HEK293 (cell line): ENCODE data around the gene SORT1.

Source experiments
- CTCF ChIA-PET: fragments of 350-600 bp; formaldehyde crosslinking; extraction: SDS; loops from one replicate; lab custom pipeline; 2021; ENCODE audit warnings: antibody characterized with exemption; lab: Yijun Ruan, JAX
- POLR2A ChIA-PET: fragments of 300-600 bp; formaldehyde crosslinking; extraction: SDS; loops from one replicate; lab custom pipeline; 2020; ENCODE audit warnings: antibody characterized with exemption, inconsistent platforms; lab: Yijun Ruan, JAX
- H3K27ac ChIP-seq: fragments of 200-500 bp; sonication (Bioruptor generic); 2 replicates; pipeline ENCODE4 v1.5.1; 2014; ENCODE audit warnings: low read depth, low read length, control low read depth, inconsistent platforms; ENCODE audit errors: extremely low read depth
- H3K36me3 ChIP-seq, 2 experiments: fragments of 200-500 bp in 1 of 2; sonication (Bioruptor generic) in 1 of 2; 1 replicate in 1 of 2; 2 replicates in 1 of 2; pipeline ENCODE4 v1.5.1; 2014 to 2017; ENCODE audit warnings: inconsistent platforms in 2 of 2, low read length in 2 of 2; ENCODE audit not compliant: control insufficient read depth in 2 of 2, insufficient read depth in 1 of 2
- H3K4me1 ChIP-seq: fragments of 200-500 bp; sonication (Bioruptor generic); 2 replicates; pipeline ENCODE4 v1.5.1; 2014; ENCODE audit warnings: mild to moderate bottlenecking, low read length, inconsistent platforms; ENCODE audit not compliant: control insufficient read depth, insufficient read depth
- H3K4me3 ChIP-seq: 2 replicates; pipeline ENCODE4 v1.5.1; 2011; ENCODE audit warnings: low read depth, mild to moderate bottlenecking, control low read depth, low read length, moderate library complexity
- H3K9me3 ChIP-seq: fragments of 200-500 bp; sonication (Bioruptor generic); 2 replicates; pipeline ENCODE4 v1.5.1; 2014; ENCODE audit warnings: low read depth, low read length, inconsistent platforms; ENCODE audit not compliant: control insufficient read depth, insufficient read depth
- BCL11A ChIP-seq: fragments of 450-650 bp; formaldehyde crosslinking; IDR thresholded peaks from 2 replicates; pipeline ENCODE4 v1.5.1; 2016; ENCODE audit warnings: low read depth, missing biosample characterization, missing genetic modification characterization
- ELK4 ChIP-seq: IDR thresholded peaks from 2 replicates; pipeline ENCODE4 v1.6.1; 2011; ENCODE audit warnings: mild to moderate bottlenecking, low read depth, low read length, borderline replicate concordance
- GLI4 ChIP-seq: fragments of 450-650 bp; formaldehyde crosslinking; IDR thresholded peaks from 2 replicates; pipeline ENCODE4 v1.5.1; 2016; ENCODE audit warnings: missing biosample characterization, missing genetic modification characterization
- GLIS2 ChIP-seq: fragments of 450-650 bp; formaldehyde crosslinking; IDR thresholded peaks from 2 replicates; pipeline ENCODE4 v1.5.1; 2016; ENCODE audit warnings: missing biosample characterization, missing genetic modification characterization
- IKZF3 ChIP-seq: fragments of 450-650 bp; IDR thresholded peaks from 2 replicates; pipeline ENCODE4 v1.5.0; 2018; ENCODE audit warnings: missing biosample characterization, mild to moderate bottlenecking, missing genetic modification characterization, moderate library complexity
- INSM2 ChIP-seq: fragments of 450-650 bp; formaldehyde crosslinking; IDR thresholded peaks from 2 replicates; pipeline ENCODE4 v1.5.1; 2016; ENCODE audit warnings: missing biosample characterization, missing genetic modification characterization
- KLF17 ChIP-seq: fragments of 450-650 bp; formaldehyde crosslinking; IDR thresholded peaks from 2 replicates; pipeline ENCODE4 v1.5.1; 2016; ENCODE audit warnings: missing biosample characterization, missing genetic modification characterization
- KLF7 ChIP-seq: fragments of 450-650 bp; formaldehyde crosslinking; IDR thresholded peaks from 2 replicates; pipeline ENCODE4 v1.5.1; 2016; ENCODE audit warnings: missing biosample characterization, missing genetic modification characterization, borderline replicate concordance
- OSR2 ChIP-seq: fragments of 450-650 bp; formaldehyde crosslinking; IDR thresholded peaks from 2 replicates; pipeline ENCODE4 v1.5.1; 2016; ENCODE audit warnings: missing biosample characterization, missing genetic modification characterization
- SP2 ChIP-seq: fragments of 450-650 bp; formaldehyde crosslinking; IDR thresholded peaks from 2 replicates; pipeline ENCODE4 v1.5.1; 2016; ENCODE audit warnings: missing biosample characterization, missing genetic modification characterization
- TRIM28 ChIP-seq: IDR thresholded peaks from 2 replicates; pipeline ENCODE4 v1.6.1; 2011; ENCODE audit warnings: low read length, control low read depth, borderline replicate concordance
- ZBTB17 ChIP-seq: fragments of 450-650 bp; formaldehyde crosslinking; IDR thresholded peaks from 2 replicates; pipeline ENCODE4 v1.5.1; 2016; ENCODE audit warnings: missing biosample characterization, missing genetic modification characterization
- ZFHX2 ChIP-seq: fragments of 450-650 bp; formaldehyde crosslinking; conservative IDR thresholded peaks from 2 replicates; pipeline ENCODE4 v1.5.1; 2016; ENCODE audit warnings: missing biosample characterization, missing genetic modification characterization
- ZNF184 ChIP-seq: fragments of 450-650 bp; IDR thresholded peaks from 2 replicates; pipeline ENCODE4 v1.5.1; 2018; ENCODE audit warnings: missing biosample characterization, mild to moderate bottlenecking, missing genetic modification characterization
- ZNF202 ChIP-seq: fragments of 450-650 bp; formaldehyde crosslinking; IDR thresholded peaks from 2 replicates; pipeline ENCODE4 v1.5.1; 2016; ENCODE audit warnings: missing biosample characterization, missing genetic modification characterization, borderline replicate concordance
- ZNF24 ChIP-seq: fragments of 450-650 bp; formaldehyde crosslinking; IDR thresholded peaks from 2 replicates; pipeline ENCODE4 v1.5.1; 2016; ENCODE audit warnings: missing biosample characterization, missing genetic modification characterization
- ZNF391 ChIP-seq: fragments of 450-650 bp; formaldehyde crosslinking; IDR thresholded peaks from 2 replicates; pipeline ENCODE4 v1.5.1; 2016; ENCODE audit warnings: low read depth, missing biosample characterization, missing genetic modification characterization, borderline replicate concordance
- ZNF548 ChIP-seq: fragments of 450-650 bp; formaldehyde crosslinking; IDR thresholded peaks from 2 replicates; pipeline ENCODE4 v1.5.1; 2016; ENCODE audit warnings: missing biosample characterization, missing genetic modification characterization
- ZNF639 ChIP-seq: fragments of 450-650 bp; formaldehyde crosslinking; IDR thresholded peaks from 2 replicates; pipeline ENCODE4 v1.5.1; 2016; ENCODE audit warnings: missing biosample characterization, missing genetic modification characterization
- ZNF701 ChIP-seq: fragments of 450-650 bp; formaldehyde crosslinking; IDR thresholded peaks from 2 replicates; pipeline ENCODE4 v1.5.1; 2016; ENCODE audit warnings: missing biosample characterization, missing genetic modification characterization
- ZNF704 ChIP-seq: fragments of 450-650 bp; formaldehyde crosslinking; IDR thresholded peaks from 2 replicates; pipeline ENCODE4 v1.5.1; 2016; ENCODE audit warnings: missing biosample characterization, missing genetic modification characterization
- ZNF707 ChIP-seq: fragments of 450-650 bp; formaldehyde crosslinking; IDR thresholded peaks from 2 replicates; pipeline ENCODE4 v1.5.1; 2016; ENCODE audit warnings: missing biosample characterization, missing genetic modification characterization
- ZNF791 ChIP-seq: fragments of 450-650 bp; formaldehyde crosslinking; IDR thresholded peaks from 2 replicates; pipeline ENCODE4 v1.5.1; 2016; ENCODE audit warnings: missing biosample characterization, missing genetic modification characterization
- ZNF843 ChIP-seq: fragments of 450-650 bp; formaldehyde crosslinking; IDR thresholded peaks from 2 replicates; pipeline ENCODE4 v1.5.1; 2016; ENCODE audit warnings: missing biosample characterization, missing genetic modification characterization
- TF ChIP-seq, protein P1 (sequence below): fragments of 450-650 bp; formaldehyde crosslinking; IDR thresholded peaks from 2 replicates; pipeline ENCODE4 v1.5.1; 2017; ENCODE audit warnings: missing biosample characterization, missing genetic modification characterization
- TF ChIP-seq, protein P2 (sequence below): fragments of 450-650 bp; formaldehyde crosslinking; IDR thresholded peaks from 2 replicates; pipeline ENCODE4 v1.5.1; 2016; ENCODE audit warnings: missing biosample characterization, missing genetic modification characterization

The SORT1 gene

DNA sequence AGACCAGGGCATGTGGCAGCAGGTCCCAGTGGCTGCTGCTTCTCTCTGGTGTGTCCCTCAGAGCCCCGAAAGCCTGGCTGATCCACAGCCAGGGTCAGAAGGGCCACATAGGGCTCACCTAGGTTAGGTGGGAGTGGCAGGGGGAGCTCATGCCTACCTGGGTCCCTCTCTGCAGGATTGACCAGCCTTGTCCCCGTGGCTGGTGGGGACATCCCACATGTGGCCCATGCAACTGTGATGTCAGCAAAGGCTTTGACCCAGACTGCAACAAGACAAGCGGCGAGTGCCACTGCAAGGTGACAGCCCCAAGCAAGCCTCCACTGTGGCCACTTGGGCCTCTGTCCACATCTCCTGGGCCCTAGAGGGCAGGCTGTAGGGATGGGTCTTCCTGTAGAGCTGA, 132.7 kb downstream of the SORT1 start:
- POLR2A ChIA-PET = no interaction called here
- H3K27ac ChIP-seq = no peak overlapping the region

GRCh38 chr1:109264379-109264755, 133.4 kb downstream of the SORT1 start:
- ChIA-PET POLR2A (no interaction called here), CTCF (interaction anchor here (0.6 to 4.5 kb wide), 17 partner anchors 8 to 218 kb away, joined by 3 to 42 read pairs (median 3); partner anchors contain the start of genes SARS1 and SORT1)
- H3K36me3 ChIP-seq = peaks cover 0 to 91% of the 10 kb centered on the region in 2 experiments; a peak in 1 of 3 replicates
- no peak overlapping the region for H3K27ac ChIP-seq
- H3K4me1 ChIP-seq = no peaks in the 10 kb centered on the region
- no peak overlapping the region for H3K4me3 ChIP-seq
- no peaks in the 10 kb centered on the region for H3K9me3 ChIP-seq
- no peak for TF ChIP-seq ZNF791 (tag by site-specific recombination)
- TF ChIP-seq ZNF843 (tag by site-specific recombination) = no peak
- no peak for TF ChIP-seq SP2 (tag by site-specific recombination)
- no peak for TF ChIP-seq ZNF184 (tag by site-specific recombination)
- TF ChIP-seq INSM2 (tag by site-specific recombination) = no peak
- TF ChIP-seq KLF17 (tag by site-specific recombination) = no peak
- TF ChIP-seq GLI4 (tag by site-specific recombination) = no peak
- TF ChIP-seq ZNF704 (tag by site-specific recombination) = no peak

More for the DNA sequence above, 132.7 kb downstream of the SORT1 start:
- H3K36me3 ChIP-seq = peaks cover 0 to 92% of the 10 kb centered on the region in 2 experiments; a peak in 1 of 3 replicates
- TF ChIP-seq, protein P1, sequence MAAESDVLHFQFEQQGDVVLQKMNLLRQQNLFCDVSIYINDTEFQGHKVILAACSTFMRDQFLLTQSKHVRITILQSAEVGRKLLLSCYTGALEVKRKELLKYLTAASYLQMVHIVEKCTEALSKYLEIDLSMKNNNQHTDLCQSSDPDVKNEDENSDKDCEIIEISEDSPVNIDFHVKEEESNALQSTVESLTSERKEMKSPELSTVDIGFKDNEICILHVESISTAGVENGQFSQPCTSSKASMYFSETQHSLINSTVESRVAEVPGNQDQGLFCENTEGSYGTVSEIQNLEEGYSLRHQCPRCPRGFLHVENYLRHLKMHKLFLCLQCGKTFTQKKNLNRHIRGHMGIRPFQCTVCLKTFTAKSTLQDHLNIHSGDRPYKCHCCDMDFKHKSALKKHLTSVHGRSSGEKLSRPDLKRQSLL = no peak
- TF ChIP-seq OSR2 (tag by site-specific recombination) (no peak), TRIM28 (no peak), ZFHX2 (tag by site-specific recombination) (no peak), ZNF548 (tag by site-specific recombination) (no peak), ZNF391 (no peak), IKZF3 (tag by site-specific recombination) (no peak), BCL11A (tag by site-specific recombination) (no peak), ZNF24 (tag by site-specific recombination) (no peak), GLIS2 (tag by site-specific recombination) (no peak), GLI4 (tag by site-specific recombination) (no peak), ZNF639 (no peak), INSM2 (tag by site-specific recombination) (no peak), ZNF202 (tag by site-specific recombination) (no peak), ZNF701 (tag by site-specific recombination) (no peak), ZNF707 (no peak), KLF7 (no peak), ZBTB17 (tag by site-specific recombination) (no peak), ELK4 (no peak)
- TF ChIP-seq, protein P2, sequence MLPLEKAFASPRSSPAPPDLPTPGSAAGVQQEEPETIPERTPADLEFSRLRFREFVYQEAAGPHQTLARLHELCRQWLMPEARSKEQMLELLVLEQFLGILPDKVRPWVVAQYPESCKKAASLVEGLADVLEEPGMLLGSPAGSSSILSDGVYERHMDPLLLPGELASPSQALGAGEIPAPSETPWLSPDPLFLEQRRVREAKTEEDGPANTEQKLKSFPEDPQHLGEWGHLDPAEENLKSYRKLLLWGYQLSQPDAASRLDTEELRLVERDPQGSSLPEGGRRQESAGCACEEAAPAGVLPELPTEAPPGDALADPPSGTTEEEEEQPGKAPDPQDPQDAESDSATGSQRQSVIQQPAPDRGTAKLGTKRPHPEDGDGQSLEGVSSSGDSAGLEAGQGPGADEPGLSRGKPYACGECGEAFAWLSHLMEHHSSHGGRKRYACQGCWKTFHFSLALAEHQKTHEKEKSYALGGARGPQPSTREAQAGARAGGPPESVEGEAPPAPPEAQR (tag by site-specific recombination) = no peak
- TF ChIP-seq, all 188 proteins: peak for 0
- no peaks in the 10 kb centered on the region for H3K9me3 ChIP-seq
- H3K4me1 ChIP-seq = no peaks in the 10 kb centered on the region
- no peak overlapping the region for H3K4me3 ChIP-seq
- CTCF ChIA-PET = interaction anchor here (0.9 to 4.5 kb wide), 6 partner anchors 10 to 267 kb away, joined by 3 to 42 read pairs (median 4); partner anchors contain the start of gene SORT1
